MM.1S (cell line): ENCODE measurements around the gene CTNNA3.

Source experiments
- CTCF ChIP-seq: fragments of 300-600 bp; sonication (generic); IDR thresholded peaks from 2 replicates; pipeline ENCODE4 v1.5.1; 2016; ENCODE audit warnings: antibody characterized with exemption, low read length, mixed read lengths
- EZH2 ChIP-seq: fragments of 300-600 bp; sonication (generic); optimal IDR thresholded peaks from 2 replicates; pipeline ENCODE3; 2017; ENCODE audit warnings: low read depth, mild to moderate bottlenecking, antibody characterized with exemption, low read length, mixed read lengths

GRCh38 chr10:66780796-66781195 is 915.2 kb downstream of the CTNNA3 start:
- TF ChIP-seq EZH2 (no peak), CTCF (no peak)
